Measurements from ENCODE around the gene DEFB131B. TPM values are rescaled to one million over a fixed set of nuclear protein-coding genes. Genes with fewer than 3 reads are reported as not detected.
"Not testable (repeated sequence)": the region's sequence is repeated elsewhere in the genome, so short reads cannot be mapped to it uniquely, and the experiment has no call there.

Gene DEFB131B
- total RNA-seq, 2 experiments from 2014 or later: not detected

DNA sequence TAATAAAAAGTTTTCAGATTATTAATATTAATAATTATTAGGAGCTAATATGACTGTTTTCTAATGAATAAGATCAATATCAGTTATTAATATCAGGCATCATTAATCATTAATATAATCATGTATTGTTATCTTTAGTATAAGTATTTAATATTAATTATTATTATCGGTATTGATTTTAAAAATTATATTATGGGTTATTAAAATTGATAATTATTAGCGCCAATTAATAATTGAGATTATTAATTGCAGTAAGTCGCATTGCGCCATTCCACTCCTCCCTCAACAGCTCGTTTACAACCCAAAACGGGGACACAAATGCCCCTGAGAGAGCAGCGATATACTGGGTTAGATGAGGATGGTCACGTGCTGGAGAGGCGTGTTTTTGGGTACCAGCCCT is 30.0 kb downstream of the DEFB131B start:
- intact Hi-C loops (cut with micrococcal nuclease; ENCODE audit: unreplicated experiment): no loop called here
- H3K79me2 ChIP-seq (ENCODE audit: insufficient read depth, low read depth, low read length): no peaks in the 10 kb centered on the region
- no peak overlapping the region for H3K27ac ChIP-seq (ENCODE audit: low read depth, low read length, poor library complexity, severe bottlenecking)
- no peaks in the 10 kb centered on the region for H3K9me2 ChIP-seq (ENCODE audit: insufficient read depth, low read length)
- no peaks in the 10 kb centered on the region for H3K9me3 ChIP-seq (ENCODE audit: low read length)
- no peak for DNase-seq (ENCODE audit: low spot score)
- H3K36me3 ChIP-seq (ENCODE audit: insufficient read depth, low read length): peaks cover 15% of the 10 kb centered on the region
- CTCF ChIA-PET (ENCODE audit: unreplicated experiment): no interaction called here
- no peaks in the 10 kb centered on the region for H4K20me1 ChIP-seq (ENCODE audit: insufficient read depth, low read length)
- no TSS peak for BruUV-seq (replicated peaks)
- H3K4me3 ChIP-seq (ENCODE audit: low read depth, low read length, poor library complexity, severe bottlenecking): no peak overlapping the region
- POLR2A ChIA-PET: interaction anchor here (1.4 kb wide), 1 partner anchor 20 kb away, joined by 3 read pairs; the partner anchor contains the start of gene XNDC1N
- H2AFZ ChIP-seq (ENCODE audit: low read length): no peak overlapping the region
- H3K4me2 ChIP-seq (ENCODE audit: low read length): no peak overlapping the region
- H3K4me1 ChIP-seq (ENCODE audit: insufficient read depth, low read length, poor library complexity, severe bottlenecking): no peaks in the 10 kb centered on the region
- no peak for TF ChIP-seq EZH2phosphoT487 (IDR thresholded peaks at IDR 0.05; ENCODE audit: borderline replicate concordance, low read depth, low read length)
- TF ChIP-seq, protein P1, sequence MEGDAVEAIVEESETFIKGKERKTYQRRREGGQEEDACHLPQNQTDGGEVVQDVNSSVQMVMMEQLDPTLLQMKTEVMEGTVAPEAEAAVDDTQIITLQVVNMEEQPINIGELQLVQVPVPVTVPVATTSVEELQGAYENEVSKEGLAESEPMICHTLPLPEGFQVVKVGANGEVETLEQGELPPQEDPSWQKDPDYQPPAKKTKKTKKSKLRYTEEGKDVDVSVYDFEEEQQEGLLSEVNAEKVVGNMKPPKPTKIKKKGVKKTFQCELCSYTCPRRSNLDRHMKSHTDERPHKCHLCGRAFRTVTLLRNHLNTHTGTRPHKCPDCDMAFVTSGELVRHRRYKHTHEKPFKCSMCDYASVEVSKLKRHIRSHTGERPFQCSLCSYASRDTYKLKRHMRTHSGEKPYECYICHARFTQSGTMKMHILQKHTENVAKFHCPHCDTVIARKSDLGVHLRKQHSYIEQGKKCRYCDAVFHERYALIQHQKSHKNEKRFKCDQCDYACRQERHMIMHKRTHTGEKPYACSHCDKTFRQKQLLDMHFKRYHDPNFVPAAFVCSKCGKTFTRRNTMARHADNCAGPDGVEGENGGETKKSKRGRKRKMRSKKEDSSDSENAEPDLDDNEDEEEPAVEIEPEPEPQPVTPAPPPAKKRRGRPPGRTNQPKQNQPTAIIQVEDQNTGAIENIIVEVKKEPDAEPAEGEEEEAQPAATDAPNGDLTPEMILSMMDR (conservative IDR thresholded peaks at IDR 0.05; ENCODE audit: low read length): no peak

DNA sequence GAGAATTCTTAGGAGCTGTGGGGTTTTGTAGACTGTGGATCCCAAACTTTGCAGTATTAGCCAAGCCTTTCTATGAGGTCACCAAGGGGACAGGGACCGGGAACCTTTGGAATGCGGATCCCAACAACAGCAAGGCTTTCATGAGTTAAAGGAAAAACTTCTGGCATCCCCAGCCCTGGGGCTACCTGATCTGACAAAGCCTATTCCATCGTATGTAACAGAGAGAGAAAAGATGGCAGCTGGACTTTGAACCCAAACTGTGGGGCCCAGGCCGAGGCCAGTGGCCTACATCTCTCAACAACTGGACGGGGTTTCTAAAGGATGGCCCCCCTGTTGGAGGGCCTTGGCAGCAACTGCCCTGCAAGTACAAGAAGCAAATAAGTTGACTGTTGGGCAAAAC is 32.5 kb downstream of the DEFB131B start:
- CTCF ChIA-PET (ENCODE audit: unreplicated experiment); H3K4me3 ChIP-seq (ENCODE audit: low read depth, low read length, poor library complexity, severe bottlenecking); intact Hi-C loops (cut with micrococcal nuclease; ENCODE audit: unreplicated experiment); BruUV-seq (replicated peaks); H3K4me2 ChIP-seq (ENCODE audit: low read length); H3K9me2 ChIP-seq (ENCODE audit: insufficient read depth, low read length); POLR2A ChIA-PET; H3K9me3 ChIP-seq (ENCODE audit: low read length); H3K4me1 ChIP-seq (ENCODE audit: insufficient read depth, low read length, poor library complexity, severe bottlenecking); H2AFZ ChIP-seq (ENCODE audit: low read length); H3K27ac ChIP-seq (ENCODE audit: low read depth, low read length, poor library complexity, severe bottlenecking); H3K79me2 ChIP-seq (ENCODE audit: insufficient read depth, low read depth, low read length); DNase-seq (ENCODE audit: low spot score); H4K20me1 ChIP-seq (ENCODE audit: insufficient read depth, low read length): not testable (repeated sequence)
- peaks cover 32% of the 10 kb centered on the region for H3K36me3 ChIP-seq (ENCODE audit: insufficient read depth, low read length)

DNA sequence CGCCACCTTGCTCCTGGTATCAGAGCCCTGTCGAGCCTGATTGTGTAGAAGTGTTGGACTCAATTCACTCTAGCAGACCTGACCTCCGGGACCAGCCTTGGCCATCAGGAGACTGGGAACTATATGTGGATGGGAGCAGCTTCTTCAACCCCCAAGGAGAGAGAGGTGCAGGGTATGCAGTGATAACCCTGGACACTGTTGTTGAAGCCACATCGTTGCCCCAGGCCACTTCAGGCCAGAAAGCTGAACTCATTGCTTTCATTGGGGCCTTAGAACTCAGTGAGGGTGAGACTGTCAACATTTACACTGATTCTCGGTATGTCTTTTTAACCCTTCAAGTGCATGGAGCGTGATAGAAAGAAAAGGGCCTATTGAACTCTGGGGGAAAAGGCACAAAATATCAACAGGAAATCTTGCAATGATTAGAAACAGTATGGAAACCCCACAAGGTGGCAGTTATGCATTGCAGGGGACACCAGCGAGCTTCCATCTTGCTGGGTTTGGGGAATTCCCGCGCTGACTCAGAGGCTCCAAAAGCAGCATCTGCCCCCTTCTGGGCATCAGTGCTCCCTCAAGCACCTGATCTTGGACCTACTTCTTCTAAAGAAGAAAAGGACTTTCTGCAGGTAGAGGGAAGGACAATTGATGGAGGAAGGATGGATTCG is 33.2 kb downstream of the DEFB131B start:
- H2AFZ ChIP-seq (ENCODE audit: low read length); BruUV-seq (replicated peaks); intact Hi-C loops (cut with micrococcal nuclease; ENCODE audit: unreplicated experiment); H4K20me1 ChIP-seq (ENCODE audit: insufficient read depth, low read length); CTCF ChIA-PET (ENCODE audit: unreplicated experiment); H3K4me2 ChIP-seq (ENCODE audit: low read length); POLR2A ChIA-PET; H3K9me3 ChIP-seq (ENCODE audit: low read length); H3K4me1 ChIP-seq (ENCODE audit: insufficient read depth, low read length, poor library complexity, severe bottlenecking); H3K4me3 ChIP-seq (ENCODE audit: low read depth, low read length, poor library complexity, severe bottlenecking); H3K79me2 ChIP-seq (ENCODE audit: insufficient read depth, low read depth, low read length); DNase-seq (ENCODE audit: low spot score); H3K9me2 ChIP-seq (ENCODE audit: insufficient read depth, low read length); H3K27ac ChIP-seq (ENCODE audit: low read depth, low read length, poor library complexity, severe bottlenecking): not testable (repeated sequence)
- H3K36me3 ChIP-seq (ENCODE audit: insufficient read depth, low read length): peaks cover 37% of the 10 kb centered on the region

DNA sequence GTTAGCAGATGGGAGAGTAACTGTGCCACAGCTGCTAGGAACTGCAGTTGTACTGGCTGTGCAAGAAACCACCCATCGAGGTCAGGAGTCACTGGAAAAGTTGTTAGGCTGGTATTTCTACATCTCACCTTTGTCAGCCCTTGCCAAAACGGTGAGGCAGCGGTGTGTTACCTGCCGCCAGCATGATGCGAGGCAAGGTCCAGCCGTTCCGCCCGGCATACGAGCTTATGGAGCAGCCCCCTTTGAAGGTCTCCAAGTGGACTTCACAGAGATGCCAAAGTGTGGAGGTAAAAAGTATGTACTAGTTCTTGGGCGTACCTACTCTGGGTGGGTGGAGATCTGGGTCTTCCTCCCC is 33.7 kb downstream of the DEFB131B start:
- H3K36me3 ChIP-seq (ENCODE audit: insufficient read depth, low read length): peaks cover 40% of the 10 kb centered on the region
- BruUV-seq (replicated peaks); H4K20me1 ChIP-seq (ENCODE audit: insufficient read depth, low read length); H3K27ac ChIP-seq (ENCODE audit: low read depth, low read length, poor library complexity, severe bottlenecking); H3K9me2 ChIP-seq (ENCODE audit: insufficient read depth, low read length); H3K4me3 ChIP-seq (ENCODE audit: low read depth, low read length, poor library complexity, severe bottlenecking); DNase-seq (ENCODE audit: low spot score); H3K79me2 ChIP-seq (ENCODE audit: insufficient read depth, low read depth, low read length); H2AFZ ChIP-seq (ENCODE audit: low read length); intact Hi-C loops (cut with micrococcal nuclease; ENCODE audit: unreplicated experiment); CTCF ChIA-PET (ENCODE audit: unreplicated experiment); POLR2A ChIA-PET; H3K9me3 ChIP-seq (ENCODE audit: low read length); H3K4me1 ChIP-seq (ENCODE audit: insufficient read depth, low read length, poor library complexity, severe bottlenecking); H3K4me2 ChIP-seq (ENCODE audit: low read length): not testable (repeated sequence)
